AG04450 (cell line): ENCODE results near the gene EPB41L5. TPM values are rescaled to one million over a fixed set of nuclear protein-coding genes. Genes with fewer than 3 reads are reported as not detected.

ENCODE experiments used
- CTCF ChIA-PET: fragments of 300-600, 350-600 bp; formaldehyde crosslinking; extraction: SDS; loops from one replicate; lab custom pipeline; 2022; ENCODE audit warnings: antibody characterized with exemption, inconsistent platforms; lab: Charles Lee
- POLR2A ChIA-PET: fragments of 350-600 bp; formaldehyde crosslinking; extraction: SDS; loops from one replicate; lab custom pipeline; 2021; ENCODE audit warnings: antibody characterized with exemption, inconsistent platforms; lab: Yijun Ruan, JAX
- DNase-seq: peaks from one replicate; pipeline ENCODE4 v3.0.0-alpha.2; 2011; ENCODE audit warnings: low read depth, low spot score
- H3K27ac ChIP-seq: one replicate; pipeline ENCODE4 v1.5.1; 2012; ENCODE audit warnings: low read depth, low read length, control low read depth
- H3K27me3 ChIP-seq: one replicate; pipeline ENCODE4 v1.6.0; 2012; ENCODE audit warnings: low read length; ENCODE audit not compliant: control insufficient read depth, insufficient read depth
- H3K4me3 ChIP-seq: 2 replicates; pipeline ENCODE4 v1.5.1; 2011; ENCODE audit warnings: mild to moderate bottlenecking, low read depth, low read length, control low read depth
- H3K9me3 ChIP-seq: 2 replicates; pipeline ENCODE4 v1.5.1; 2012; ENCODE audit warnings: low read length; ENCODE audit not compliant: control insufficient read depth, insufficient read depth
- CTCF ChIP-seq: IDR thresholded peaks from 2 replicates; pipeline ENCODE4 v1.5.1; 2011; ENCODE audit warnings: low read depth, low read length, control low read depth, inconsistent platforms
- polyA plus RNA-seq: library from polyadenylated mRNA; depleted of rRNA; stranded (reverse); fragments of >200 nt; gene quantifications from 2 replicates; pipeline ENCODE4 v1.2.3, GENCODE V29; 2011

Gene EPB41L5
- polyA plus RNA-seq, 1 experiment: 17.1 TPM

- POLR2A ChIA-PET: no interaction called here
- H3K27me3 ChIP-seq: no peaks in the 10 kb centered on the region
- TF ChIP-seq CTCF: no peak
These were observed 5.0 kb upstream of the EPB41L5 start for GRCh38 chr2:120007851-120008250.

GRCh38 chr2:120012363-120012762 lies 514 bp upstream of the EPB41L5 start:
- Histone ChIP-seq H3K4me3 (peak overlapping the region; percentile 56), H3K27me3 (no peaks in the 10 kb centered on the region), H3K27ac (no peak overlapping the region), H3K9me3 (no peaks in the 10 kb centered on the region)
- DNase-seq: no peak
- CTCF ChIA-PET: interaction anchor here (0.7 to 2.2 kb wide), 2 partner anchors 47 to 163 kb away, joined by 5 to 10 read pairs; no protein-coding TSS in a partner anchor
- TF ChIP-seq CTCF: no peak
- POLR2A ChIA-PET: interaction anchor here (0.6 to 1.0 kb wide), 3 partner anchors 45 to 253 kb away, joined by 4 read pairs; partner anchors contain the start of gene PTPN4

More at GRCh38 chr2:120007851-120008250, 5.0 kb upstream of the EPB41L5 start:
- CTCF ChIA-PET: no interaction called here
- Histone ChIP-seq H3K27ac (no peak overlapping the region), H3K9me3 (no peaks in the 10 kb centered on the region), H3K4me3 (no peak overlapping the region)
- DNase-seq: no peak

- CTCF ChIA-PET: interaction anchor here (2.2 kb wide), 1 partner anchor 161 kb away, joined by 10 read pairs; no protein-coding TSS in a partner anchor
- TF ChIP-seq CTCF: no peak
- no peaks in the 10 kb centered on the region; the same call in 1 of the 2 replicates for H3K9me3 ChIP-seq
- H3K27ac ChIP-seq: no peak overlapping the region
- H3K4me3 ChIP-seq: peak overlapping the region; percentile 78
- no peak for DNase-seq
- POLR2A ChIA-PET: no interaction called here
- no peaks in the 10 kb centered on the region for H3K27me3 ChIP-seq
These were observed 833 bp downstream of the EPB41L5 start for GRCh38 chr2:120013597-120014223.

- H3K27ac ChIP-seq: no peak overlapping the region
- CTCF ChIA-PET: interaction anchor here (2.2 kb wide), 1 partner anchor 161 kb away, joined by 10 read pairs; no protein-coding TSS in a partner anchor
- peak overlapping the region; percentile 8; the same call in 1 of the 2 replicates for H3K4me3 ChIP-seq
- H3K27me3 ChIP-seq: no peaks in the 10 kb centered on the region
- no peaks in the 10 kb centered on the region; the same call in 1 of the 2 replicates for H3K9me3 ChIP-seq
- no peak for DNase-seq
- no peak for TF ChIP-seq CTCF
- POLR2A ChIA-PET: no interaction called here
These were observed 1.5 kb downstream of the EPB41L5 start for GRCh38 chr2:120014226-120014980.
